Measurements from ENCODE around the gene ZFAND6.

Gene ZFAND6

DNA sequence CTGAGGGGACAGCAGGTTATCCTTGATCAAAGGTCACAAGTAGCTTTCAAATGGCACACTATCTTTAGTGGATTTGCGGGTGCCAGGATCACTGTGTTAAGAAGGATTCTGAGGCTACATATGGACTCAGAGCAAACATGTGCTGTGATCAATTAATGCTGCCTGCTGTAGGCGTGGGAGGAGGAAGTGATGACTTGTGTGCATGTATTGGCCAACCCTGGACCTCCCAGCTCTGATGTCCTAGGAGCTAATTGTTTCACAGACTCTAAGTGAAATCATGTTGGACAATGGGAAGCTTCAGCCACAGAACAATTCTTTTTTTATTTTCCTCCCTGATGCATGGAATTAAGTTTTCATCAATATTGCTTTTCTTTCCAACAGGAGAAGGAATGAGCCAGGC is 117.7 kb downstream of the ZFAND6 start:
- no peak overlapping the region for H4K5ac ChIP-seq (ENCODE audit: low read length)
- no peak for DNase-seq
- no peak overlapping the region for H2BK5ac ChIP-seq (ENCODE audit: low read length)
- no peaks in the 10 kb centered on the region for H3K79me2 ChIP-seq (ENCODE audit: control insufficient read depth, insufficient read depth, low read length)
- H3K27ac ChIP-seq (ENCODE audit: low read depth, low read length): no peak overlapping the region
- H3K4me3 ChIP-seq (ENCODE audit: low read length): no peak overlapping the region
- no peak overlapping the region for H2AK5ac ChIP-seq (ENCODE audit: low read length)
- no peak overlapping the region for H3K4me2 ChIP-seq (ENCODE audit: low read length)
- H2BK120ac ChIP-seq (ENCODE audit: low read depth, low read length): no peak overlapping the region
- no peaks in the 10 kb centered on the region for H3K79me1 ChIP-seq (ENCODE audit: low read length)
- H3K56ac ChIP-seq (ENCODE audit: low read length): no peak overlapping the region
- H3K23ac ChIP-seq (ENCODE audit: low read length): no peak overlapping the region
- no peak overlapping the region for H2BK15ac ChIP-seq (replicated peaks; ENCODE audit: low read depth)
- H3K4ac ChIP-seq (ENCODE audit: low read depth, low read length): no peak overlapping the region
- WGBS (ENCODE audit: extremely low coverage, insufficient coverage, low lambda C conversion rate): no CpG with 5 or more reads among the region's 2 CpGs
- no peaks in the 10 kb centered on the region for H3K4me1 ChIP-seq (ENCODE audit: control insufficient read depth, low read depth, low read length)
- no peak overlapping the region for H4K8ac ChIP-seq (ENCODE audit: low read depth, low read length)
- no peak overlapping the region for H3K18ac ChIP-seq (ENCODE audit: low read length)
- no peaks in the 10 kb centered on the region for H3K27me3 ChIP-seq (ENCODE audit: insufficient read depth, low read length, poor library complexity)
- no peak overlapping the region for H3K9ac ChIP-seq (ENCODE audit: low read length)
- H3K36me3 ChIP-seq (ENCODE audit: control insufficient read depth, insufficient read depth, low read length): no peaks in the 10 kb centered on the region

DNA sequence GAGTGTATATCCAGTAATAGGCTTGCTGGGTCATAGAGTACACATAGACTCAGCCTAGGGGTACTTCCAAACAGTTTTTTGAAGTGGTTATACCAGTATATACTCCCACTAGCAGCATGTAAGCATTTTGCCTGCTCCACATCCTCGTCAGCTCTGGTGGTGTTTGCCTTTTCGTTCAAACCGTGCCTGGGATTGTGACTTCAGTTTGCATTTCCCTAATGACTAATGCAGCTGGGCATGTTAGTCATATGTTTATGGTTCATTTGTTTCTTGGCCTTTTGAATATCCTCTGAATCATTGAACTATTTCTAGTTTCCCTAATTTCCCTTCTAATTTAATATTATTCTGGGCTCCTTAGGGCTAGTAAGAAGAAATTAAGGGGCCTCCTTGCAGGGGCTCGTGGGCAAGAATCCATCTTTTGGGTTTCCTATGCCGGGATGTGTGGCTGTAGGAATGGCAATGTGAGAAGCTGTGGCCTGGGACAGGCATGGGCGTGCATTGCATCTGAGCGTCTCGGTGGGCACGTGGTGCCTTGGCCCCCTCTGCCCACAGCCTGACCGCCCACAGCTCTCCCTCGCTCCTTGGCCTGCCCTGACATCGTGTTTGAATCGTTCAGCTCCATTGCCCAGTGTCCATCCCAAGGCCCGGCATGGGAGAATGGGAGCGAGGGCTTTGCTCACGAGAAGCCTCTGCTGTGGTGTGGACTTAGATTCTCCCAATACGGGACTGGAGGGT is 119.7 kb downstream of the ZFAND6 start:
- no peak overlapping the region for H2BK15ac ChIP-seq (replicated peaks; ENCODE audit: low read depth)
- no peaks in the 10 kb centered on the region for H3K79me1 ChIP-seq (ENCODE audit: low read length)
- no peak overlapping the region for H3K9ac ChIP-seq (ENCODE audit: low read length)
- no peak overlapping the region for H2AK5ac ChIP-seq (ENCODE audit: low read length)
- H3K27me3 ChIP-seq (ENCODE audit: insufficient read depth, low read length, poor library complexity): no peaks in the 10 kb centered on the region
- H3K4ac ChIP-seq (ENCODE audit: low read depth, low read length): no peak overlapping the region
- no peak overlapping the region for H3K4me3 ChIP-seq (ENCODE audit: low read length)
- no peak overlapping the region for H3K4me2 ChIP-seq (ENCODE audit: low read length)
- no peak for DNase-seq
- H3K36me3 ChIP-seq (ENCODE audit: control insufficient read depth, insufficient read depth, low read length): no peaks in the 10 kb centered on the region
- no peak overlapping the region for H3K56ac ChIP-seq (ENCODE audit: low read length)
- no peak overlapping the region for H3K23ac ChIP-seq (ENCODE audit: low read length)
- no peak overlapping the region for H2BK5ac ChIP-seq (ENCODE audit: low read length)
- H4K8ac ChIP-seq (ENCODE audit: low read depth, low read length): no peak overlapping the region
- no peaks in the 10 kb centered on the region for H3K79me2 ChIP-seq (ENCODE audit: control insufficient read depth, insufficient read depth, low read length)
- H2BK120ac ChIP-seq (ENCODE audit: low read depth, low read length): no peak overlapping the region
- no peaks in the 10 kb centered on the region for H3K4me1 ChIP-seq (ENCODE audit: control insufficient read depth, low read depth, low read length)
- H4K5ac ChIP-seq (ENCODE audit: low read length): no peak overlapping the region
- H3K18ac ChIP-seq (ENCODE audit: low read length): no peak overlapping the region
- H3K27ac ChIP-seq (ENCODE audit: low read depth, low read length): no peak overlapping the region
- WGBS (ENCODE audit: extremely low coverage, insufficient coverage, low lambda C conversion rate): no CpG with 5 or more reads among the region's 17 CpGs

DNA sequence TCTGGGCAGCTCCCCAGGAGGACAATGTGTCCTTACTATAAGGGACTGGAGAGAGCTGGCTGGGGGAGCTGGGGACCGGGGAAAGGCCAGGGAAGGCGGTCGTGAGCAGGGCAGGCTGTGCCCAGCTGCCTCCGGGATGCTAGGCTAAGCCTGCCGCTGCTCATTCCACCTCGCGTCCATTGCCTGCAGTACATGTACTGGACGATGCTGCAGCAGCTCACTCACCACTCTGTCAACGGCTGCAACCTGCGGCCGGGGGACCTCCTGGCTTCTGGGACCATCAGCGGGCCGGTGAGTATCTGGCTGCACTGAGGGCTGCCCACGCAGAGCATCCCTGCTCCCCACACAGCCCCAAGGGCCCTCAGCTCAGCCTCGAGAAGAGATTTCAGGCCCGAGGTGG is 120.5 kb downstream of the ZFAND6 start:
- no peak overlapping the region for H3K56ac ChIP-seq (ENCODE audit: low read length)
- H4K5ac ChIP-seq (ENCODE audit: low read length): no peak overlapping the region
- H3K36me3 ChIP-seq (ENCODE audit: control insufficient read depth, insufficient read depth, low read length): no peaks in the 10 kb centered on the region
- no peak overlapping the region for H2AK5ac ChIP-seq (ENCODE audit: low read length)
- no CpG with 5 or more reads among the region's 16 CpGs for WGBS (ENCODE audit: extremely low coverage, insufficient coverage, low lambda C conversion rate)
- no peak overlapping the region for H3K23ac ChIP-seq (ENCODE audit: low read length)
- no peak overlapping the region for H3K27ac ChIP-seq (ENCODE audit: low read depth, low read length)
- no peaks in the 10 kb centered on the region for H3K79me2 ChIP-seq (ENCODE audit: control insufficient read depth, insufficient read depth, low read length)
- no peaks in the 10 kb centered on the region for H3K79me1 ChIP-seq (ENCODE audit: low read length)
- no peak overlapping the region for H3K9ac ChIP-seq (ENCODE audit: low read length)
- no peak overlapping the region for H2BK120ac ChIP-seq (ENCODE audit: low read depth, low read length)
- H3K27me3 ChIP-seq (ENCODE audit: insufficient read depth, low read length, poor library complexity): no peaks in the 10 kb centered on the region
- H3K18ac ChIP-seq (ENCODE audit: low read length): no peak overlapping the region
- no peaks in the 10 kb centered on the region for H3K4me1 ChIP-seq (ENCODE audit: control insufficient read depth, low read depth, low read length)
- no peak overlapping the region for H3K4me2 ChIP-seq (ENCODE audit: low read length)
- H2BK15ac ChIP-seq (replicated peaks; ENCODE audit: low read depth): no peak overlapping the region
- no peak overlapping the region for H2BK5ac ChIP-seq (ENCODE audit: low read length)
- no peak overlapping the region for H3K4me3 ChIP-seq (ENCODE audit: low read length)
- H4K8ac ChIP-seq (ENCODE audit: low read depth, low read length): no peak overlapping the region
- no peak overlapping the region for H3K4ac ChIP-seq (ENCODE audit: low read depth, low read length)
- DNase-seq: no peak

DNA sequence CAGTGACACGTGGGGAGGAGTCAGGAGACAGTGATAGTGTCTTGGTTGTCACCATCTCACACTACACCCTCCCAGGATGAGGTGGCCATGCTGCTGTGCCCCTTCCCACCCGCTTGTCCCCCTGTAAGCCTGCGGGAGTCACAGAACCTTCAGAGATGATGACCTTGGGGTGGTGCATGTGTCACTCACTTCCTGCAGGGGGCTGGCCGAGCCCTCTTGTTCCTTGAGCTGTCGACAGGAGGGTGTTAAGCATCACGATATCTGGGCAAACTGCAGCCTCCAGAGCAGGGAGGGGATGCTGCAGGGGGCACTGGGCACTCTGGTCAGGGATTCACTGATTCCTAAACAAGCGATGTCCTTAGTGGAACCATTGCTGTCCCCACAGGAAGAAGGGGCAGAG is 121.0 kb downstream of the ZFAND6 start:
- Histone ChIP-seq H3K4me2 (ENCODE audit: low read length) (no peak overlapping the region), H3K27me3 (ENCODE audit: insufficient read depth, low read length, poor library complexity) (no peaks in the 10 kb centered on the region), H3K56ac (ENCODE audit: low read length) (no peak overlapping the region), H3K79me2 (ENCODE audit: control insufficient read depth, insufficient read depth, low read length) (no peaks in the 10 kb centered on the region), H3K27ac (ENCODE audit: low read depth, low read length) (no peak overlapping the region), H4K5ac (ENCODE audit: low read length) (no peak overlapping the region), H3K4me3 (ENCODE audit: low read length) (no peak overlapping the region), H3K4ac (ENCODE audit: low read depth, low read length) (no peak overlapping the region), H3K79me1 (ENCODE audit: low read length) (no peaks in the 10 kb centered on the region), H3K4me1 (ENCODE audit: control insufficient read depth, low read depth, low read length) (no peaks in the 10 kb centered on the region), H2BK120ac (ENCODE audit: low read depth, low read length) (no peak overlapping the region), H3K9ac (ENCODE audit: low read length) (no peak overlapping the region), H2AK5ac (ENCODE audit: low read length) (no peak overlapping the region), H2BK5ac (ENCODE audit: low read length) (no peak overlapping the region), H3K23ac (ENCODE audit: low read length) (no peak overlapping the region), H4K8ac (ENCODE audit: low read depth, low read length) (no peak overlapping the region), H3K18ac (ENCODE audit: low read length) (no peak overlapping the region), H2BK15ac (replicated peaks; ENCODE audit: low read depth) (no peak overlapping the region), H3K36me3 (ENCODE audit: control insufficient read depth, insufficient read depth, low read length) (no peaks in the 10 kb centered on the region)
- peak; percentile 21 for DNase-seq
- WGBS (ENCODE audit: extremely low coverage, insufficient coverage, low lambda C conversion rate): no CpG with 5 or more reads among the region's 7 CpGs

DNA sequence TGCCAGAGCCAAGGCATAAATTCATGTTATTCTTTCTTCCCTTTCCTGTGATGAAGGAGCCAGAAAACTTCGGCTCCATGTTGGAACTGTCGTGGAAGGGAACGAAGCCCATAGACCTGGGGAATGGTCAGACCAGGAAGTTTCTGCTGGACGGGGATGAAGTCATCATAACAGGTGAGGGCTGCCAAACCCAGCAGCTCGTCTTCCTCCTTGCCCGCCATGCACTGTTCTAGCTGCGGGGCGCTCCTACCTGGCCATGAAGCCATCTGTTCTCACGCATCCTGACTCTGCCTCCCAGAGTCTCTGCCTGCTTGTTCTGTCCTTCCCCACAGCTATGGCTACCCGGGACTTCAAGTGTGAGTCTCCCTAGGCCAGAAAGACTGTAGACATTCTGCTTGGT is 121.5 kb downstream of the ZFAND6 start:
- Histone ChIP-seq H3K27me3 (ENCODE audit: insufficient read depth, low read length, poor library complexity) (no peaks in the 10 kb centered on the region), H2BK120ac (ENCODE audit: low read depth, low read length) (no peak overlapping the region), H2BK15ac (replicated peaks; ENCODE audit: low read depth) (no peak overlapping the region), H4K8ac (ENCODE audit: low read depth, low read length) (no peak overlapping the region), H4K5ac (ENCODE audit: low read length) (no peak overlapping the region), H3K4me1 (ENCODE audit: control insufficient read depth, low read depth, low read length) (no peaks in the 10 kb centered on the region), H3K79me1 (ENCODE audit: low read length) (no peaks in the 10 kb centered on the region), H3K36me3 (ENCODE audit: control insufficient read depth, insufficient read depth, low read length) (no peaks in the 10 kb centered on the region), H2BK5ac (ENCODE audit: low read length) (no peak overlapping the region), H3K18ac (ENCODE audit: low read length) (no peak overlapping the region), H2AK5ac (ENCODE audit: low read length) (no peak overlapping the region), H3K27ac (ENCODE audit: low read depth, low read length) (no peak overlapping the region), H3K4me3 (ENCODE audit: low read length) (no peak overlapping the region), H3K4ac (ENCODE audit: low read depth, low read length) (no peak overlapping the region), H3K4me2 (ENCODE audit: low read length) (no peak overlapping the region), H3K9ac (ENCODE audit: low read length) (no peak overlapping the region), H3K56ac (ENCODE audit: low read length) (no peak overlapping the region), H3K23ac (ENCODE audit: low read length) (no peak overlapping the region), H3K79me2 (ENCODE audit: control insufficient read depth, insufficient read depth, low read length) (no peaks in the 10 kb centered on the region)
- WGBS (ENCODE audit: extremely low coverage, insufficient coverage, low lambda C conversion rate): no CpG with 5 or more reads among the region's 10 CpGs
- no peak for DNase-seq

All from mesendoderm (in vitro differentiated cells).